Breast epithelium (tissue), 4 donors: ENCODE results near the gene FUT8. TPM values are rescaled to one million over a fixed set of nuclear protein-coding genes. Genes with fewer than 3 reads are reported as not detected.

Experiments used
- DNase-seq, 2 donors: peaks; one replicate each; pipeline ENCODE4 v3.0.0-alpha.2; 2019; ENCODE audit warnings: low spot score in 2 of 2
- H3K27ac ChIP-seq, 2 donors: fragments of 200-600 bp; sonication (generic) in 1 of 2; one replicate each; pipeline ENCODE4 v1.5.1; 2016 to 2019; ENCODE audit warnings: mild to moderate bottlenecking in 1 of 2
- H3K27me3 ChIP-seq, 2 donors: fragments of 200-600 bp; sonication (generic) in 1 of 2; one replicate each; pipeline versions ENCODE4 v1.5.1 to v1.6.0; 2017 to 2019; ENCODE audit warnings: control low read depth in 1 of 2, mild to moderate bottlenecking in 1 of 2
- H3K36me3 ChIP-seq: fragments of 200-600 bp; one replicate; pipeline ENCODE4 v1.5.1; 2019
- H3K4me1 ChIP-seq, 2 donors: fragments of 200-600 bp; sonication (generic); one replicate each; pipeline ENCODE4 v1.5.1; 2016 to 2019; ENCODE audit warnings: control low read depth in 1 of 2
- H3K4me3 ChIP-seq, 3 donors: fragments of 200-600 bp; sonication (generic); 1 replicate in 2 of 3; 2 replicates in 1 of 3; pipeline ENCODE4 v1.5.1; 2016 to 2019; ENCODE audit warnings: mild to moderate bottlenecking in 3 of 3, moderate library complexity in 2 of 3
- H3K9me3 ChIP-seq, 2 donors: fragments of 200-600 bp; sonication (generic) in 1 of 2; one replicate each; pipeline ENCODE4 v1.5.1; 2016 to 2019; ENCODE audit warnings: control low read depth in 1 of 2
- CTCF ChIP-seq, 3 donors: fragments of 450-650 bp; IDR thresholded peaks; one replicate each; pipeline ENCODE4 v1.5.1; 2016 to 2017; ENCODE audit warnings: antibody characterized with exemption in 3 of 3, mild to moderate bottlenecking in 3 of 3, moderate library complexity in 3 of 3
- POLR2A ChIP-seq: fragments of 450-650 bp; IDR thresholded peaks from one replicate; pipeline ENCODE4 v1.6.1; 2016; ENCODE audit warnings: antibody characterized with exemption, mild to moderate bottlenecking, moderate library complexity
- POLR2AphosphoS5 ChIP-seq, 3 donors: sonication (generic); formaldehyde crosslinking; IDR thresholded peaks; one replicate each; pipeline ENCODE4 v1.6.1; 2017; ENCODE audit warnings: antibody characterized with exemption in 3 of 3
- intact Hi-C: fragments of 100-400 bp; cut with DNase I; formaldehyde crosslinking; loops from one replicate; pipeline ENCODE4 v1.15.1; 2023; ENCODE audit warnings: low total_unique reads
- total RNA-seq, 3 donors: library from RNA; depleted of rRNA; stranded (reverse); fragments of >200 nt; gene quantifications; one replicate each; pipeline ENCODE4 v1.1.0, GENCODE V29; 2016

Gene FUT8
- total RNA-seq, 3 donors from 2014 or later, result 36.3 to 69.1 (median 47.2) TPM

GRCh38 chr14:65531148-65531547 lies 118.6 kb downstream of the FUT8 start:
- Histone ChIP-seq H3K27ac (no peak overlapping the region), H3K4me1 (no peaks in the 10 kb centered on the region), H3K4me3 (no peak overlapping the region), H3K27me3 (no peaks in the 10 kb centered on the region), H3K9me3 (peaks cover 8 to 29% of the 10 kb centered on the region in 2 donors), H3K36me3 (no peaks in the 10 kb centered on the region)
- no peak for TF ChIP-seq CTCF (IDR thresholded peaks at IDR 0.05)
- no peak for TF ChIP-seq POLR2A
- no peak for TF ChIP-seq POLR2AphosphoS5 (IDR thresholded peaks at IDR 0.05)
- no peak for DNase-seq
- intact Hi-C loops, result no loop called here

- DNase-seq, result no peak
- TF ChIP-seq POLR2A (no peak), CTCF (IDR thresholded peaks at IDR 0.05) (no peak), POLR2AphosphoS5 (IDR thresholded peaks at IDR 0.05) (no peak)
- no peaks in the 10 kb centered on the region for H3K36me3 ChIP-seq
- no peaks in the 10 kb centered on the region for H3K4me1 ChIP-seq
- peaks cover 0 to 31% of the 10 kb centered on the region in 2 donors for H3K9me3 ChIP-seq
- H3K27me3 ChIP-seq, result no peaks in the 10 kb centered on the region
- no peak overlapping the region for H3K4me3 ChIP-seq
- H3K27ac ChIP-seq, result no peak overlapping the region
- intact Hi-C loops, result no loop called here
Observed at GRCh38 chr14:65533736-65534404, 121.3 kb downstream of the FUT8 start.

- DNase-seq, result no peak
- TF ChIP-seq POLR2A, result no peak
- TF ChIP-seq CTCF (IDR thresholded peaks at IDR 0.05), result no peak
- no peak for TF ChIP-seq POLR2AphosphoS5 (IDR thresholded peaks at IDR 0.05)
- intact Hi-C loops, result no loop called here
- Histone ChIP-seq H3K4me1 (no peaks in the 10 kb centered on the region), H3K36me3 (no peaks in the 10 kb centered on the region), H3K4me3 (no peak overlapping the region), H3K9me3 (peaks cover 0 to 31% of the 10 kb centered on the region in 2 donors), H3K27ac (no peak overlapping the region), H3K27me3 (no peaks in the 10 kb centered on the region)
Observed at GRCh38 chr14:65536781-65537423, 124.4 kb downstream of the FUT8 start.

GRCh38 chr14:65548878-65549277 lies 136.3 kb downstream of the FUT8 start:
- Histone ChIP-seq H3K9me3 (no peaks in the 10 kb centered on the region), H3K4me1 (no peaks in the 10 kb centered on the region), H3K36me3 (no peaks in the 10 kb centered on the region), H3K27me3 (no peaks in the 10 kb centered on the region), H3K27ac (no peak overlapping the region), H3K4me3 (no peak overlapping the region)
- no peak for TF ChIP-seq POLR2AphosphoS5 (IDR thresholded peaks at IDR 0.05)
- TF ChIP-seq CTCF (IDR thresholded peaks at IDR 0.05), result no peak
- TF ChIP-seq POLR2A, result no peak
- intact Hi-C loops, result no loop called here
- no peak for DNase-seq

GRCh38 chr14:65549429-65549828 lies 136.9 kb downstream of the FUT8 start:
- Histone ChIP-seq H3K4me3 (no peak overlapping the region), H3K27ac (no peak overlapping the region), H3K36me3 (no peaks in the 10 kb centered on the region), H3K27me3 (no peaks in the 10 kb centered on the region), H3K9me3 (no peaks in the 10 kb centered on the region), H3K4me1 (no peaks in the 10 kb centered on the region)
- TF ChIP-seq POLR2A (no peak), CTCF (IDR thresholded peaks at IDR 0.05) (no peak), POLR2AphosphoS5 (IDR thresholded peaks at IDR 0.05) (no peak)
- intact Hi-C loops, result no loop called here
- no peak for DNase-seq
